SU-DHL-6 (cell line): ENCODE results near the gene IFITM1.
A peak's percentile ranks its signal among the peaks of the same experiment; 100 is the strongest.

ENCODE experiments used
- H2AFZ ChIP-seq: fragments of 200-600 bp; sonication (generic); 2 replicates; pipeline ENCODE4 v1.6.1; 2014; ENCODE audit warnings: low read depth, mild to moderate bottlenecking, moderate library complexity, mixed read lengths, antibody characterized with exemption, low read length; ENCODE audit not compliant: severe bottlenecking
- H3F3A ChIP-seq: fragments of 200-600 bp; shearing (Covaris generic); 2 replicates; pipeline ENCODE4 v1.6.0; 2016; ENCODE audit warnings: antibody characterized with exemption, mild to moderate bottlenecking; ENCODE audit not compliant: insufficient read depth
- H3K27ac ChIP-seq: fragments of 200-600 bp; sonication (generic); 2 replicates; pipeline ENCODE4 v1.5.1; 2016; ENCODE audit warnings: low read depth, mild to moderate bottlenecking, low read length, moderate library complexity, mixed read lengths
- H3K27me3 ChIP-seq: fragments of 200-600 bp; sonication (generic), shearing (Covaris generic); 2 replicates; pipeline ENCODE4 v1.6.0; 2014; ENCODE audit warnings: mild to moderate bottlenecking, low read length
- H3K36me3 ChIP-seq: fragments of 200-600 bp; sonication (generic); 2 replicates; pipeline ENCODE4 v1.6.1; 2014; ENCODE audit warnings: mild to moderate bottlenecking, low read length, mixed read lengths
- H3K4me2 ChIP-seq: fragments of 300-600, 200-600 bp; shearing (Covaris generic), sonication (generic); 2 replicates; pipeline ENCODE4 v1.6.0; 2014; ENCODE audit warnings: low read length, low read depth, mild to moderate bottlenecking; ENCODE audit not compliant: poor library complexity, severe bottlenecking
- H3K4me3 ChIP-seq: fragments of 200-600 bp; sonication (generic); 2 replicates; pipeline ENCODE4 v1.5.1; 2014; ENCODE audit warnings: antibody characterized with exemption, low read length, mild to moderate bottlenecking, mixed read lengths; ENCODE audit not compliant: insufficient read depth, poor library complexity, severe bottlenecking
- H3K79me2 ChIP-seq: fragments of 200-600 bp; sonication (generic); 2 replicates; pipeline ENCODE4 v1.6.1; 2014; ENCODE audit warnings: mild to moderate bottlenecking, low read length, moderate library complexity; ENCODE audit not compliant: insufficient read depth
- H3K9ac ChIP-seq: fragments of 200-600 bp; sonication (generic); 2 replicates; pipeline ENCODE4 v1.7.0; 2014; ENCODE audit warnings: mild to moderate bottlenecking, low read length
- H3K9me2 ChIP-seq: fragments of 200-600 bp; sonication (generic); replicated peaks from 2 replicates; pipeline ENCODE4 v1.6.1; 2014; ENCODE audit warnings: low read length; ENCODE audit not compliant: insufficient read depth
- H3K9me3 ChIP-seq: fragments of 200-600 bp; sonication (generic); 2 replicates; pipeline ENCODE4 v1.6.1; 2014; ENCODE audit warnings: low read length, mixed read lengths; ENCODE audit not compliant: insufficient read depth
- H4K20me1 ChIP-seq: fragments of 200-600 bp; sonication (generic); 2 replicates; pipeline ENCODE4 v1.6.1; 2014; ENCODE audit warnings: low read depth, mild to moderate bottlenecking, antibody characterized with exemption, low read length, moderate library complexity, mixed read lengths
- CTCF ChIP-seq: fragments of 200-600 bp; sonication (generic); IDR thresholded peaks from one replicate; pipeline ENCODE4 v1.5.1; 2017; ENCODE audit warnings: antibody characterized with exemption, mild to moderate bottlenecking, low read length, moderate library complexity; ENCODE audit not compliant: insufficient read depth, poor library complexity, severe bottlenecking
- EZH2phosphoT487 ChIP-seq: fragments of 200-600 bp; sonication (generic), shearing (Covaris generic); conservative IDR thresholded peaks from 2 replicates; pipeline ENCODE4 v1.6.1; 2018; ENCODE audit warnings: mild to moderate bottlenecking, antibody characterized with exemption, low read length, moderate library complexity, mixed read lengths

The IFITM1 gene

GRCh38 chr11:287821-288477 is 25.9 kb upstream of the IFITM1 start:
- Histone ChIP-seq H3K9me3 (no peaks in the 10 kb centered on the region), H3K27me3 (no peaks in the 10 kb centered on the region), H3K27ac (no peak overlapping the region), H3K79me2 (no peaks in the 10 kb centered on the region), H4K20me1 (no peaks in the 10 kb centered on the region), H3F3A (no peaks in the 10 kb centered on the region), H3K9me2 (no peaks in the 10 kb centered on the region), H2AFZ (no peak overlapping the region), H3K4me2 (peak overlapping the region; percentile 90), H3K36me3 (no peaks in the 10 kb centered on the region), H3K4me3 (peak overlapping the region; percentile 78), H3K9ac (peak overlapping the region; percentile 61)
- TF ChIP-seq CTCF (no peak), EZH2phosphoT487 (no peak)

GRCh38 chr11:288478-289397 is 25.1 kb upstream of the IFITM1 start, which contains the start of gene PGGHG:
TSS of gene PGGHG (plus strand) at chr11:289126. CDS start at chr11:289817, 691 bp downstream.
- no peak within 1 kb of the TSS for H3K27ac ChIP-seq

GRCh38 chr11:289398-289711 is 24.5 kb upstream of the IFITM1 start:
- Histone ChIP-seq H3K36me3 (no peaks in the 10 kb centered on the region), H3K9me2 (no peaks in the 10 kb centered on the region), H3K4me3 (peak overlapping the region; percentile 31), H3K4me2 (peak overlapping the region; percentile 90), H3K9ac (peak overlapping the region; percentile 61; the same call in 1 of the 2 replicates), H3K9me3 (no peaks in the 10 kb centered on the region), H3K27me3 (no peaks in the 10 kb centered on the region), H3F3A (no peaks in the 10 kb centered on the region), H3K27ac (no peak overlapping the region), H2AFZ (no peak overlapping the region), H4K20me1 (no peaks in the 10 kb centered on the region), H3K79me2 (no peaks in the 10 kb centered on the region)
- TF ChIP-seq EZH2phosphoT487: no peak
- no peak for TF ChIP-seq CTCF

More at GRCh38 chr11:288478-289397, 25.1 kb upstream of the IFITM1 start, which contains the start of gene PGGHG:
- no peaks in the 10 kb centered on the region for H3K27me3 ChIP-seq
- no peaks in the 10 kb centered on the region for H3K79me2 ChIP-seq
- H3K36me3 ChIP-seq: no peaks in the 10 kb centered on the region
- no peaks in the 10 kb centered on the region for H3K9me2 ChIP-seq
- H3K4me2 ChIP-seq: peak within 1 kb of the TSS; percentile 90
- H3K9ac ChIP-seq: peak within 1 kb of the TSS; percentile 61
- peak within 1 kb of the TSS; percentile 99 for H2AFZ ChIP-seq
- H3K4me3 ChIP-seq: peak within 1 kb of the TSS; percentile 78
- H3K9me3 ChIP-seq: no peaks in the 10 kb centered on the region
- no peaks in the 10 kb centered on the region for H3F3A ChIP-seq
- TF ChIP-seq CTCF: no peak
- TF ChIP-seq EZH2phosphoT487: no peak
- H4K20me1 ChIP-seq: no peaks in the 10 kb centered on the region
